ENCODE data around the gene AGPAT4. TPM values are rescaled to one million over a fixed set of nuclear protein-coding genes. Genes with fewer than 3 reads are reported as not detected.

AGPAT4 gene
- total RNA-seq, 1 experiment from 2014 or later: 22.0 TPM

DNA sequence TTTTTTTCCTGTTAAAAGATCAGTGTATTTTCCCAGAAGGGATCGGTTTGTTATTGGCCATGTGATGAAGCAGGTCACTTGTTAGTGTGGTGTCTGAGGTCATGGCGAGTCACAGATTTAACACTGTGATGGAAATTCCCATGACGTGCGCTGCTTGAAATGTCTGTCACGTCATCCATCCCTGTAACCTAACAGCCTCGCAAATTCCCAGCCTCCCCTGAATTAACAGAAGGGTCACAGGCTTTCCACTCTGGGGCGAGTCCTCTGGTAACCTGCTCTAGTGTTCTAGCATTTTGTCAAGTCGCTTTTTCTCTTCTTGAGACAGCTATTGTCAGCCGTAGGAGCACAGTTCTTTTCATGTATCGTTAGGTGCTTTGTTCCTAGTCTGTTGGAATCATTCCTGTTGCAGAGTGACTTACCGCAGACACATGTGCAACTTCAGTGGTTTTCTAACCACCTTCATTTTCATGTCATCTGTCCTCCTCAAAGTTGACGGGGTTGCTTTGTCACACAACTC, 145.1 kb downstream of the AGPAT4 start:
- WGBS (ENCODE audit: extremely low coverage, insufficient read length, low lambda C conversion rate): no CpG with 5 or more reads among the region's 12 CpGs
- H3K18ac ChIP-seq (ENCODE audit: insufficient read length, low read depth, low read length): no peak overlapping the region
- TF ChIP-seq, protein P1, sequence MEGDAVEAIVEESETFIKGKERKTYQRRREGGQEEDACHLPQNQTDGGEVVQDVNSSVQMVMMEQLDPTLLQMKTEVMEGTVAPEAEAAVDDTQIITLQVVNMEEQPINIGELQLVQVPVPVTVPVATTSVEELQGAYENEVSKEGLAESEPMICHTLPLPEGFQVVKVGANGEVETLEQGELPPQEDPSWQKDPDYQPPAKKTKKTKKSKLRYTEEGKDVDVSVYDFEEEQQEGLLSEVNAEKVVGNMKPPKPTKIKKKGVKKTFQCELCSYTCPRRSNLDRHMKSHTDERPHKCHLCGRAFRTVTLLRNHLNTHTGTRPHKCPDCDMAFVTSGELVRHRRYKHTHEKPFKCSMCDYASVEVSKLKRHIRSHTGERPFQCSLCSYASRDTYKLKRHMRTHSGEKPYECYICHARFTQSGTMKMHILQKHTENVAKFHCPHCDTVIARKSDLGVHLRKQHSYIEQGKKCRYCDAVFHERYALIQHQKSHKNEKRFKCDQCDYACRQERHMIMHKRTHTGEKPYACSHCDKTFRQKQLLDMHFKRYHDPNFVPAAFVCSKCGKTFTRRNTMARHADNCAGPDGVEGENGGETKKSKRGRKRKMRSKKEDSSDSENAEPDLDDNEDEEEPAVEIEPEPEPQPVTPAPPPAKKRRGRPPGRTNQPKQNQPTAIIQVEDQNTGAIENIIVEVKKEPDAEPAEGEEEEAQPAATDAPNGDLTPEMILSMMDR (conservative IDR thresholded peaks at IDR 0.05): no peak
- H2BK120ac ChIP-seq (ENCODE audit: low read depth, low read length, poor library complexity, severe bottlenecking): no peak overlapping the region
- no peak for DNase-seq
- no peaks in the 10 kb centered on the region for H3K4me1 ChIP-seq (ENCODE audit: insufficient read depth, low read length)
- H2AFZ ChIP-seq (ENCODE audit: low read length): no peak overlapping the region
- Mint-ChIP-seq H3K9me3 (peaks cover 57 to 64% of the 10 kb centered on the region in 2 experiments), H3K27me3 (ENCODE audit: low read depth) (no peaks in the 10 kb centered on the region; the same call in none of the 2 replicates), H3K4me3 (no peak overlapping the region), H3K27ac (no peak overlapping the region), H3K36me3 (ENCODE audit: insufficient read depth in 1 of 3, low read depth in 3 of 3) (peaks cover 71 to 95% (median 93%) of the 10 kb centered on the region in 3 experiments), H3K4me1 (no peaks in the 10 kb centered on the region)
- H4K20me1 ChIP-seq (ENCODE audit: control insufficient read depth, insufficient read depth, insufficient read length): no peaks in the 10 kb centered on the region
- H3K4ac ChIP-seq (ENCODE audit: low read depth, low read length): no peak overlapping the region
- no peaks in the 10 kb centered on the region for H3K27me3 ChIP-seq (ENCODE audit: insufficient read depth, low read length)
- no peak overlapping the region for H2BK20ac ChIP-seq (ENCODE audit: low read depth, low read length, poor library complexity, severe bottlenecking)
- H3T11ph ChIP-seq (ENCODE audit: low read length): no peak overlapping the region
- no peak overlapping the region for H2BK5ac ChIP-seq (ENCODE audit: insufficient read length, low read length)
- H2BK15ac ChIP-seq (ENCODE audit: low read depth, low read length): no peak overlapping the region
- H3K4me2 ChIP-seq (ENCODE audit: insufficient read depth, insufficient read length, low read length): no peak overlapping the region
- H3K9me3 ChIP-seq (ENCODE audit: control insufficient read depth, low read depth, low read length): no peaks in the 10 kb centered on the region
- H4K91ac ChIP-seq (ENCODE audit: insufficient read length, low read depth, low read length): no peak overlapping the region
- no peak overlapping the region for H3K9ac ChIP-seq (ENCODE audit: extremely low read depth, insufficient read length, low read length)
- H4K8ac ChIP-seq (replicated peaks; ENCODE audit: insufficient read length, low read depth, low read length): no peak overlapping the region
- H3K14ac ChIP-seq (ENCODE audit: insufficient read depth, low read length): no peak overlapping the region
- H3K56ac ChIP-seq (ENCODE audit: insufficient read length, low read depth, low read length): no peak overlapping the region
- no peak overlapping the region for H2AK5ac ChIP-seq (ENCODE audit: insufficient read length, low read length)
- no peak overlapping the region for H4K5ac ChIP-seq (ENCODE audit: insufficient read length, low read depth, low read length)
- no peak overlapping the region for H2BK12ac ChIP-seq (ENCODE audit: insufficient read length, low read depth, low read length)
- no peak overlapping the region for H3K27ac ChIP-seq (ENCODE audit: insufficient read length, low read depth, low read length)
- H3K79me1 ChIP-seq (ENCODE audit: insufficient read depth, low read depth, low read length, poor library complexity, severe bottlenecking): no peaks in the 10 kb centered on the region
- no peaks in the 10 kb centered on the region for H3K23me2 ChIP-seq (ENCODE audit: insufficient read length, low read depth, low read length, poor library complexity, severe bottlenecking)
- no peaks in the 10 kb centered on the region for H3K79me2 ChIP-seq (ENCODE audit: insufficient read depth, low read length)
- no peak overlapping the region for H3K23ac ChIP-seq (ENCODE audit: insufficient read length, low read depth, low read length)
